Measurements from ENCODE around the gene TRPM2. TPM values are rescaled to one million over a fixed set of nuclear protein-coding genes. Genes with fewer than 3 reads are reported as not detected.

The TRPM2 gene
- total and polyA plus RNA-seq, 10 of the 15 experiments (the other 5 are each of a cell fraction or from before 2014, with no cell fraction given), result 0.03 to 9.1 (median 2.6) TPM

- TF ChIP-seq SMAD1 (IDR thresholded peaks at IDR 0.05; ENCODE audit: low read depth, partially characterized antibody) (no peak), SREBF1 (IDR thresholded peaks at IDR 0.05; ENCODE audit: low read length) (no peak), SMARCA5 (IDR thresholded peaks at IDR 0.05) (0 out of 2 replicates have a peak, but pooled peaks have one; percentile 32), TCF7 (IDR thresholded peaks at IDR 0.05; ENCODE audit: borderline replicate concordance) (peak; percentile 90), E2F4 (IDR thresholded peaks at IDR 0.05; ENCODE audit: low read depth, low read length) (no peak), CREB1 (IDR thresholded peaks at IDR 0.05; ENCODE audit: low read depth) (no peak), ZSCAN29 (IDR thresholded peaks at IDR 0.05) (no peak)
- TF ChIP-seq, protein P1, sequence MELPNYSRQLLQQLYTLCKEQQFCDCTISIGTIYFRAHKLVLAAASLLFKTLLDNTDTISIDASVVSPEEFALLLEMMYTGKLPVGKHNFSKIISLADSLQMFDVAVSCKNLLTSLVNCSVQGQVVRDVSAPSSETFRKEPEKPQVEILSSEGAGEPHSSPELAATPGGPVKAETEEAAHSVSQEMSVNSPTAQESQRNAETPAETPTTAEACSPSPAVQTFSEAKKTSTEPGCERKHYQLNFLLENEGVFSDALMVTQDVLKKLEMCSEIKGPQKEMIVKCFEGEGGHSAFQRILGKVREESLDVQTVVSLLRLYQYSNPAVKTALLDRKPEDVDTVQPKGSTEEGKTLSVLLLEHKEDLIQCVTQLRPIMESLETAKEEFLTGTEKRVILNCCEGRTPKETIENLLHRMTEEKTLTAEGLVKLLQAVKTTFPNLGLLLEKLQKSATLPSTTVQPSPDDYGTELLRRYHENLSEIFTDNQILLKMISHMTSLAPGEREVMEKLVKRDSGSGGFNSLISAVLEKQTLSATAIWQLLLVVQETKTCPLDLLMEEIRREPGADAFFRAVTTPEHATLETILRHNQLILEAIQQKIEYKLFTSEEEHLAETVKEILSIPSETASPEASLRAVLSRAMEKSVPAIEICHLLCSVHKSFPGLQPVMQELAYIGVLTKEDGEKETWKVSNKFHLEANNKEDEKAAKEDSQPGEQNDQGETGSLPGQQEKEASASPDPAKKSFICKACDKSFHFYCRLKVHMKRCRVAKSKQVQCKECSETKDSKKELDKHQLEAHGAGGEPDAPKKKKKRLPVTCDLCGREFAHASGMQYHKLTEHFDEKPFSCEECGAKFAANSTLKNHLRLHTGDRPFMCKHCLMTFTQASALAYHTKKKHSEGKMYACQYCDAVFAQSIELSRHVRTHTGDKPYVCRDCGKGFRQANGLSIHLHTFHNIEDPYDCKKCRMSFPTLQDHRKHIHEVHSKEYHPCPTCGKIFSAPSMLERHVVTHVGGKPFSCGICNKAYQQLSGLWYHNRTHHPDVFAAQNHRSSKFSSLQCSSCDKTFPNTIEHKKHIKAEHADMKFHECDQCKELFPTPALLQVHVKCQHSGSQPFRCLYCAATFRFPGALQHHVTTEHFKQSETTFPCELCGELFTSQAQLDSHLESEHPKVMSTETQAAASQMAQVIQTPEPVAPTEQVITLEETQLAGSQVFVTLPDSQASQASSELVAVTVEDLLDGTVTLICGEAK (IDR thresholded peaks at IDR 0.05; ENCODE audit: borderline replicate concordance), result no peak
These were observed 1.7 kb downstream of the TRPM2 start (continued) for GRCh38 chr21:44354775-44355771.
